ENCODE results near the gene COIL.
"Not testable (repeated sequence)": the region's sequence is repeated elsewhere in the genome, so short reads cannot be mapped to it uniquely, and the experiment has no call there.

COIL gene

GRCh38 chr17:56960596-56961538 is at the start of gene COIL:
COIL (minus strand) TSS chr17:56961050; CDS start chr17:56961019, 31 bp downstream.
- peak; percentile 95 for DNase-seq

- no peak for DNase-seq
Observed at GRCh38 chr17:57010487-57010886, 49.6 kb upstream of the COIL start.

- peak; percentile 51 for DNase-seq
Observed at GRCh38 chr17:57009737-57010445, 49.0 kb upstream of the COIL start.

GRCh38 chr17:57008958-57009357 is 48.1 kb upstream of the COIL start:
- DNase-seq: no peak

- no peak for DNase-seq
Observed at GRCh38 chr17:57006040-57006439, 45.2 kb upstream of the COIL start.

GRCh38 chr17:57004944-57005579 is 44.2 kb upstream of the COIL start:
- no peak for DNase-seq

GRCh38 chr17:57002904-57003303 is 42.1 kb upstream of the COIL start:
- no peak for DNase-seq

- no peak for DNase-seq
Observed at GRCh38 chr17:57001541-57001940, 40.7 kb upstream of the COIL start.

- no peak for DNase-seq
Observed at GRCh38 chr17:56997313-56997712, 36.5 kb upstream of the COIL start.

GRCh38 chr17:56995766-56996165 is 34.9 kb upstream of the COIL start:
- no peak for DNase-seq

- DNase-seq: no peak
Observed at GRCh38 chr17:56994009-56994792, 33.4 kb upstream of the COIL start.

- DNase-seq: no peak
Observed at GRCh38 chr17:56992364-56992763, 31.5 kb upstream of the COIL start.

GRCh38 chr17:56988901-56989572 is 28.2 kb upstream of the COIL start:
- DNase-seq: no peak

- no peak for DNase-seq
Observed at GRCh38 chr17:56987283-56987834, 26.5 kb upstream of the COIL start.

GRCh38 chr17:56985371-56986162 is 24.7 kb upstream of the COIL start:
- no peak for DNase-seq

GRCh38 chr17:56983366-56983765 is 22.5 kb upstream of the COIL start:
- no peak for DNase-seq

GRCh38 chr17:56982312-56982711 is 21.5 kb upstream of the COIL start:
- DNase-seq: no peak

GRCh38 chr17:56980526-56980925 is 19.7 kb upstream of the COIL start:
- DNase-seq: not testable (repeated sequence)

GRCh38 chr17:56979091-56979480 is 18.2 kb upstream of the COIL start:
- DNase-seq: no peak

GRCh38 chr17:56978441-56979090 is 17.7 kb upstream of the COIL start:
- no peak for DNase-seq
